MM.1S (cell line): ENCODE measurements around the gene DIP2C.

Experiments used
- CTCF ChIP-seq: fragments of 300-600 bp; sonication (generic); IDR thresholded peaks from 2 replicates; pipeline ENCODE4 v1.5.1; 2016; ENCODE audit warnings: antibody characterized with exemption, low read length, mixed read lengths
- EZH2 ChIP-seq: fragments of 300-600 bp; sonication (generic); optimal IDR thresholded peaks from 2 replicates; pipeline ENCODE3; 2017; ENCODE audit warnings: low read depth, mild to moderate bottlenecking, antibody characterized with exemption, low read length, mixed read lengths

GRCh38 chr10:670038-670437, 19.4 kb downstream of the DIP2C start:
- TF ChIP-seq CTCF: no peak
- no peak for TF ChIP-seq EZH2
